Measurements from ENCODE around the gene DIPK2B.

The DIPK2B gene

DNA sequence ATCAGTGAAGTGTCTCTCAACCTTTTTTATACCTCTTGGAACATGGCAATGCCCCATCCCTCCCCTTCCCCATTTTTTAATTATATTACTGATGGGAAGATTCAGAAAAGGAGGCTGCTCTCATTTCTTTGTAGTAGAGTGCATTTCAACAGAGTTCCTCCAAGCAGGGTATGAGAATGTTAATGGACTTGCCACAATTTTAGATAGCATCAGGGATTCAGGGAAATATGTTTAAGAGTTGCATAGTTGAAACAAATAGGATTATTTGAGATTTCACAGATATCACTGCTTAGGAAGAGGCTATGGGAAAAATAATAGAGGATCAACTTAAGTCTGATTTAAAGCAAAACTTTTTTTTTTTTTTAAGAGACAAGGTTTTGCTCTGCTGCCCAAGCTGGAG is 46.2 kb downstream of the DIPK2B start:
- Histone ChIP-seq H3K4me1 (ENCODE audit: control insufficient read depth, insufficient read depth, low read length) (peaks cover 5% of the 10 kb centered on the region), H3K9ac (ENCODE audit: low read depth, low read length) (no peak overlapping the region), H3K4me2 (ENCODE audit: low read length) (no peak overlapping the region), H3K9me3 (replicated peaks; ENCODE audit: low read length) (no peaks in the 10 kb centered on the region), H3K4me3 (ENCODE audit: low read length) (no peak overlapping the region), H3K27me3 (ENCODE audit: control insufficient read depth, insufficient read depth, low read length) (peaks cover 20% of the 10 kb centered on the region), H3K36me3 (ENCODE audit: insufficient read depth, low read length) (no peaks in the 10 kb centered on the region)

- Histone ChIP-seq H3K4me3 (ENCODE audit: low read length) (no peak overlapping the region), H3K27me3 (ENCODE audit: control insufficient read depth, insufficient read depth, low read length) (peaks cover 25% of the 10 kb centered on the region), H3K4me1 (ENCODE audit: control insufficient read depth, insufficient read depth, low read length) (peaks cover 5% of the 10 kb centered on the region), H3K9me3 (replicated peaks; ENCODE audit: low read length) (no peaks in the 10 kb centered on the region), H3K36me3 (ENCODE audit: insufficient read depth, low read length) (no peaks in the 10 kb centered on the region), H3K9ac (ENCODE audit: low read depth, low read length) (no peak overlapping the region), H3K4me2 (ENCODE audit: low read length) (no peak overlapping the region)
Measured at GRCh38 chrX:45154033-45154360, 46.7 kb downstream of the DIPK2B start.
